Activated gamma-delta T cell treated with anti-CD3 and anti-CD28 coated beads, Interleukin-2, amount 50 U/mL, for 16 hours (primary cell): ENCODE measurements around the gene MIXL1.
"Not testable (repeated sequence)": the region's sequence is repeated elsewhere in the genome, so short reads cannot be mapped to it uniquely, and the experiment has no call there.

Experiments used
- DNase-seq: peaks from one replicate; pipeline ENCODE4 v3.0.0-alpha.2; 2020; ENCODE audit warnings: low read depth

Gene MIXL1

DNA sequence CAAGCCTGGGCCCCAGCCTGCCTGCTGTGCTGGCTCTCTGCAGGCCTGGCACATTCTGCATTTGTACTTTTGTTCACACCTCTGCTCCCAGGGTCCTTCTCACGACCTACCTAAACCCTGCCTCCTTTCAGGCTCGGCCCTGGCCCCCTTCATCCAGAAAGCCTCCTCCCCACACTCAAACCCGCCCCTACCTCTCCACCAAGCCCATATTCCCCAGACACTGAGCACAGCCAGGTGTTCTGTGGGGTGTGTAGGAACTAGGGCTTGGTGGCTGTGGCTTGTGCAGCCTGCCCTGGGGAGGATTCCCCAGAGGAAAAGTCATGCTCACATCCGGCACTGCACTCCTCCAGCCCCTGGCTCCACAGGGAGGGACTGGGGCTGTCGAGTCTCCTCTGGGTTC lies 8.2 kb upstream of the MIXL1 start:
- no peak for DNase-seq

DNA sequence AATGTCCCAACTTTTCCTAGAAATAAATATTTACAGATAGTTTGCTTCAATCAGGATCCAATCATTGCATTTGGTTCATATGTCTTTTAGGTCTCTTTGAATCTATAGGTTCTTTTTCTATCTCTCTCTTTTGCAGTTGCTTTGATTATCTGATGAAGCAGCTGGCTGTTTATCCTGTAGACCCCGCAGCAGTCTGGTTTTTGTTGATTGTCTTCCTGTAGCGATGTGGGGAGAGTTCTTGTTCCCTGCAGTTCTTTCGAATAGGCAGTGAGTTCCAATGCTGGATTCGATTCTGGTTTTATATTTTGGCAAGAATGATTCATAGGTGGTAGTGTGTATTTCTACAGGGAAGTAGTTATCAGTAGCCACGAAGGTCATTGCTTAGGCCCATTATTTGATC lies 7.4 kb upstream of the MIXL1 start:
- no peak for DNase-seq

DNA sequence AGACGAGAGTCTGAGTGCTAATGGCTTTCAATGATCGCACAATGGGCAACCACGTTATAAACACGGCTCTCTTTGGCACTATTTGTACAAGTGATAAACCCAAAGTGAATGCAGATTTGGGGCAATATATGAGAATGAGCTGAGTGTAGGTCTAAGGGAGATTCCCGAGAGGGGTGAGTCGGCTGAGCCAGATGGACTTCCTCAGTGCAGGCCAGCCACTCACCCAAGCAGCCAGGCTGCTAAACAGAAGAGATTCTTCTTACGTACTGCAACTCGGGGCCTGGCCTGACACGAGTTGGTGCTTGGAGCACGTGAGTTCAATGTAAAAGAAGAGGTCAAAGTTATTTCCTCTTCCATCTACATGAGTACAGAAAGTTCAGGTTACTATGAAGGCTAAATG lies 6.2 kb upstream of the MIXL1 start:
- DNase-seq = no peak

DNA sequence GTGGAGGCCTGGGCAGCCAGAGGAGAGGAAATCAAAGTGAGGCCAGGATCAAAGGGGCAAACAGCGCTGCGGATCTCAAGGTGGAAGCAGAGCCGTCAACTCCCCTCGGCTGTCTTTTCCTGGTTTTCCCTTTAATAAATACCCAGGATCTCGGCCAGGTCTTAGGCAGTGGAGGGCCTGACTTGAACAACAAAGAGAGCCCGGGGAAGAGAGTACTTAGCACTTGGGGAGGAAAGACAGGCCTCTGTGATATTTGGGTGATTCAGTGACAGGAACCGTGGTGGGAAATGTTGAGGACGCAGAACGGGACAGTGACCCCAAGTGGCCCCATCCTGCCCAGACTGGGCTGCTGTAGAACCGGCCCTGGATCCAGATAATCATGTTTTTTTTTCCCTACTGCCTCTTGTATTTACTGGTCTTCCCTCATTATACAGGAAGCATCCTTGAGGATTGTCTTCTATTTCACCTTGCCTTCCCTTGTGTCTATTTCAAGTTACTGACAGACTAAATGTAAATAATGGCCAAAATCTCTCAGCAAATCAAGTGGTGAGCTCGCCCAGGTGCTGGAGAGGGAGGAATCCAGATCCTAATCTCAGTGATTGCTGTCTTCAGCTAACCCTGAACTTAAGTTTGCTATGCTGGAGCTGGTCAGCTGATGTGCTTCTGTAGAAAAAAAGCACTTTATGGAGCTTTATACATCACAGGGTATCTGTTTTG lies 2.8 kb upstream of the MIXL1 start:
- DNase-seq = no peak

DNA sequence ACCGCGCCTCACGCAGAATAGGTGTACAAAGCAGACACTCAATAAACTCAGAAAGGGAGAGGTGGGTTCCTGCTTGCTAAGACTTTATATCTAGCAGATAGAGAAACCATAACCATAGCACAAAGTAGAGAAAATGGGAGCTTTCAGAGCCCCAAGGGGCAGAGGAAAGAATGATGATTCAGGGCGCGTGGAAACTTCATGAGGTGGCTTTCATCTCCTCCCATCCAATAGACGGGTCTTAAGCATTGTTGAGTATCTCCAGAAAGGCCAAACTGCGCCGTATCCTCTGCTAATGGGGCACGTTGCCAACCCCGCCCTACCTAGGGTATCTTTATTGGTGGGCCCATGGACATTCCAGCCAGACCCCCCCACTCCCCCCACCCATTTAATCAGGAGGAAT lies 778 bp upstream of the MIXL1 start:
- DNase-seq = no peak

DNA sequence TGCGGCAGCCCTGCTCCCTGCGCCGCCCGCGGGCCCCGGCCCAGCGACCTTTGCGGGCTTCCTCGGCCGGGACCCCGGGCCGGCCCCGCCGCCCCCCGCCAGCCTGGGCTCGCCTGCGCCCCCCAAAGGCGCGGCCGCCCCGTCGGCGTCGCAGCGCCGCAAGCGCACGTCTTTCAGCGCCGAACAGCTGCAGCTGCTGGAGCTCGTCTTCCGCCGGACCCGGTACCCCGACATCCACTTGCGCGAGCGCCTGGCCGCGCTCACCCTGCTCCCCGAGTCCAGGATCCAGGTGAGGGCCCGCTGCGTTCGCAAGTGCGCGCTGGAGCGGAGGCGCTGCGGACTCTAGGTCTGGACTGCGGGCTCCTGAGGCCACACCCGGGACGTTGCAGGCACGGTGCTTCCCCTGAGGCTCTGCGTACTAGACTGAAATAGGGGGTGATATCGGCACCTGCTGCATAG lies 351 bp downstream of the MIXL1 start:
- DNase-seq = no peak

DNA sequence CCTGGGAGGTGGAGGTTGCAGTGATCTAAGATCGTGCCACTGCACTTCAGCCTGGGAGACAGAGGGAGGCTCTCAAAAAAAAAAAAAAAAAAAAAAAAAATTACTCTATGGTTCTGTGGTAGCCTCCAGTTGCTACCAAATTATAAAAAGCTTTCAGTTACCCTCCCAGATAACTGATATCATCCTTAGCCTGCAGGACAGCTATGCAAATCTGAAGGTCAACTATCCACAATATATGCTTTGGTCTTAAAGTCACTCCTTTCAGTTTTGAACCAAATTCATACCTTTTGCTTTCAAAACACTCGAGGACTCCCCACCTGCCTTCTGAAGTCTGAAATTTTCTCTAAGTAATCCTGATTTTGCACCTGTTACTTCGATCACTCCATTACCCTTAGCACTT lies 3.1 kb downstream of the MIXL1 start:
- DNase-seq = no peak

DNA sequence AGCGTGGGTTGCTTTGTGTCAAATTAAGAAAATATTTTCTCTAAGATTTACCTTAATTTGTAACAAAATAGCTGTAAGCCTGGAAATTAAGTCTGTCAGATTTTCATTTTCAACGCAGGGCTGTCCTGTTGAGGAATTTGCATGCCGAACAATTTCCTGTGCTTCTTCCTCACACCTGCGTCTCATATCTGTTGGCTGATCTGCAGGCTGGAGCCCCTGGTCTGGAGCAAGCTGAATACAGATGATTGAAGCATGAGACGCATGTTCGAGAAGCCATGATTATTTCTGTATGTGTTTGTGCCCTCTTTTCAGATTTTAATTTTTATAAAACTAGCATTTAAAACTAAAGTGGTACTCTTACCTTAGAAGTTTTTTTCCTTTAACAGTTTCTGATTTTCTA lies 9.8 kb downstream of the MIXL1 start:
- no peak for DNase-seq

DNA sequence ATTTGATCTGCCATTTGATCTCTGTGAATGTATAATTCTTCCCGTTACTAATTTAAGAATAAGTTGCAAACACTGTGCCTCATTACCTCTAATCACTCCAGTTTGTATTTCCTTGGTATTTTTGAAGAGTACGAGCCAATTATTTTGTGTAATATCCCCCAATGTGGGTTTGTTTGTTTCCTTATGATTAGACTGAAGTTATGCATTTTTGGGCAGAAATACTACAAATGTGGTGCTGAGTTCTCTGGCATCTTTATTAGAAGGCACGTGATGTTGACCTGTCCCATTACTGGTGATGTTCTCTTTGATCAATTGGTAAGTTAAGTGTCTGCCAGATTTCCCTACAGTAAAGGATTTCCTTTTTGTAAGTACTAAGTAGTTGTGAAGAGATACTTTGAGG lies 10.3 kb downstream of the MIXL1 start:
- no peak for DNase-seq

DNA sequence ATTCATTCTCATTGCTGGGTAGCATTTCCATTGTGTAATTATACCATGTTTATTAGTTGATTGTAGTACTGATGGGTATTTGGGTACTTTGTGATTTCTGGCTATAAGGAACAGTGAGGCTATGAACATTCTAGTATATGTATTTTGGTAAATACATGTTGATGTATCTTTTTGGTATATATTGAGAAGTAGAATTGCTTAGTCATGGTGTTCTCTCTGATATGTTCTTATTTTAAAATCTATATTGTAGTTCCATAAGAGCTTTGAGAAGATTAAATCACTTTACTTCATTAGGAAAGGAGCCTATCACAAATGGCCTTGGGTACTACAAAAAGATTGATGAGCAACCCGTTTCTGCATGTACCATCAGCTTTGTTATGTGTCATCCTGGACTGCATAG lies 13.4 kb downstream of the MIXL1 start:
- DNase-seq = no peak

DNA sequence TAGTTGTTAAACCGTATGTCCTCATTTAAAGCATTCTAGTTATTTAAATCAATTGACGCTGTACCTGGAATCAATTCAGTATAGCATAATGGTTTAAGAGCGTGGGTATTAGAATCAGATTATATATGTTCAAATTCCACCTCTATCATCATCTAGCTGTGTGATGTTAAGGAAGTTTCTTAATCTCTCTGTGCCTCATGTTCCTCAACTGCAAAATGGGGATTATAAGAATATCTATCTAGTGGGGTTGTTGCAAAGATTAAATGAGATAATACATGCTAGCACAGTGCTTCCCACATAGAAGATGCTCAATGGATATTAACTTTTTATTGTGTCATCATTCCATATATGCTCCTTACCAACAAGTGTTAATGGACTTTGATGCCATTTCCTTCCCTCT lies 16.0 kb downstream of the MIXL1 start:
- DNase-seq = no peak

DNA sequence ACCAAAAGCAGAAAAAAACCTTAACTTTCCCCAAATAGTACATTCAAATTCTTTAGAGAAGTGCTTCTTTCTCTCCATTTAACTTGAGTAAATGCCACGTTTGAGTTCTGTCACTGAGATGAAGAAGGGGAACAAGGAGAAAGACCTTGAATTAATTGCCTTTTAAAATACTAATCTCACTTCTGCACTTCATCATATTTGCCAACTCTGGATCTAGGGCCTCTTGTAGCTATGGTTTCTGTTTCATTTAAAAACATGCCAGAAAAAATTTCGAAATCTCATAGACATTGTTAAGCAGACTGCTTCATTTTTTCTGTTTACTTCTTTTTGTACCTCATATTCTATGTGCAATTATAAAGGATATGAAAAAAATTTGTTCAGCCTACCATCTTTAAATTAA lies 24.6 kb downstream of the MIXL1 start:
- no peak for DNase-seq

DNA sequence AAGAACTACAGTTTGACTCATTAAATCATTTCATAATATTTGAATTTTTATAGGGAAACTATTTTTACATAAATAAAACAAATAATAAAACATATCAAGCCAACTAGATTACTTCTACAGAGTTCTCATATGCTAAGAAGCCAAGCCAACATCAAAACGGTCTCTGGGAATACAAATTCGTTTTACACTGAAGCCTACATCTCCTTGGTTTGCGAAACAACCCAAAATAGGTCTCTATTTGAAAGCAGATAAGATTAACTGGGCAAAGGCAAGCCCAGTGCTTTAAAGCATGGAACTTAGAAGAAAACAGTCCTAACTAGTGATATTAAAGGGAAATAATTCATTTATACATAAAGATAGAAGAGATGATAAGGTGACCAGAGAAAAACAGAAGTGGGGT lies 25.3 kb downstream of the MIXL1 start:
- DNase-seq = no peak

DNA sequence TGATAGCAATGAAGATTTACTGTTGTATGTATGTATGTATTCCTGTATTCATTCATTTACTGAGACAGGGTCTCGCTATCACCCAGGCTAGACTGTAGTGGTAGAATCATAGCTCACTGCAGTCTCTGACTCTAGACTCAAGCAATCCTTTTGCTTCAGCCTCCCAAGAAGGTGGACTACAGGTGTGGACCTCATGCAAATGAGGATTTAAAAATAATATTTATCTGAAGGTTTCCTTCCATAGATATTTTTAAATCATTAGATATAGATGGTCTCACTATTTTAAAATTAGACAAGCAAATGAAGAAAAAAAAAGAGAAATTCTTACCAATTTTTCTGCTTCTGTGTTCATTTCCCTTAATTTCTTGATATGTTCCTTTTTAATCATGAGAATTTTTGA lies 27.0 kb downstream of the MIXL1 start:
- no peak for DNase-seq

DNA sequence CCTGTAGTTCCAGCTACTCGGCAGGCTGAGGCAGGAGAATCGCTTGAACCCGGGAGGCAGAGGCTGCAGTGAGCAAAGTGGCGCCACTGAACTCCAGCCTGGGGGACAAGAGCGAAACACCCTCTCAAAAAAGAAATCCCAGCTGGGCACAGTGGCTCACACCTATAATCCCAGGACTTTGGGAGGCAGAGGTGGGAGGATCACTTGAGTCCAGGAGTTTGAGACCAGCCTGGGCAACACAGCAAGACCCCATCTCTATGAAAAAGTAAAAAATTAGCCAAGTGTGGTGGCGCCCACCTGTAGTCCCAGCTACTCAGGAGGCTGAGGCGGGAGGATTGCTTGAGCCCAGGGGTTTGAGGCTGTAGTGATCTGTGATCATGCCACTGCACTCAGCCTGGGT lies 29.4 kb downstream of the MIXL1 start:
- DNase-seq = not testable (repeated sequence)

DNA sequence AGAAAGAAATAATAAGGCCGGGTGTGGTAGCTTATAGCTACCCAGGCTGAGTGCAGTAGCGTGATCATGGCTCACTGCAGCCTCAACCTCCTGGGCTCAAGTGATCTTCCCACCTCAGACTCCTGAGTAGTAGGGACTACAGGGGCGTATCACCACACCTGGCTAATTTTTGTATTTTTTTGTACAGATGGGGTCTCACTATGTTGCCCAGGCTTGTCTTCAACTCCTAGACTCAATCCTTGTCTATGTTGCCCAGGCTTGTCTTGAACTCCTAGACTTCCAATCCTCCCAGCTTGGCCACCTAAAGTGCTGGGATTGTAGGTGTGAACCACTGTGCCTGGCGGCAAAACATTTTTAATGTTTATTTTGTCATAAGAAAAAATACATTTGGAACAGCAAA lies 30.5 kb downstream of the MIXL1 start:
- no peak for DNase-seq

DNA sequence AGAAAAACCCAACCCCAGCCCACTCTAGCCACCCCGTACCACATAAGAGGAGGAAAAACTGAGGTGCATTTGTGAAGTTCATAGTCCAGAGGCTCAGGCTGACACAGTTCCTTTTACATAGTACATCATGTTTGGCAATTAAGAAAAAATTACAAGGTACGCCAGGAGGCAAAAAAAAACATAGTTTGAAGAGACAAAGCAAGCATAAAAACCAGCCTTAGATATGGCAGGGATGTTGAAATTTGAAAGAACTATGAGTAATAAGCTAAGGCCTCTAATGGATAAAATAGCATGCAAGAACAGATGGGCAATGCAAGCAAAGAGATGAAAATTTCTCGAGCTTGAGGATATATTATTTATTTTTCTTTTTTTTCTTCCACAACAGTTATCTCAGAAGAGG lies 31.9 kb downstream of the MIXL1 start:
- DNase-seq = no peak

DNA sequence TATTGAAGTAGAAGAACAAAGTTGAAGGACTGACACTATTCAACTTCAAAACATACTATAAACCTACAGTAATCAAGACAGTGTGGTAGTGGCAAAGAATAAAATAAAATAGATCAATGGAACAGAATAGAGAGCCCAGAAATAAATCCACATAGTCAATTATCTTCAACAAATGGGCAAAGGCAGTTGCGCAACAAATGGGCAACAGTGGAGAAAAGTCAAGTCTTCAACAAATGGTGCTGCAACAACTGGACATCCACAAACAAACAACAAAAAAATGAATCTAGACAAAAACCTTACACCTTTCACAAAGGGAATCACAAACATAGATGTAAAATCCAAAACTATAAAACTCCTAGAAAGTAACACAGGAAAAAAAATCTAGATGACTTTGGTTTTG lies 38.4 kb downstream of the MIXL1 start:
- DNase-seq = no peak

DNA sequence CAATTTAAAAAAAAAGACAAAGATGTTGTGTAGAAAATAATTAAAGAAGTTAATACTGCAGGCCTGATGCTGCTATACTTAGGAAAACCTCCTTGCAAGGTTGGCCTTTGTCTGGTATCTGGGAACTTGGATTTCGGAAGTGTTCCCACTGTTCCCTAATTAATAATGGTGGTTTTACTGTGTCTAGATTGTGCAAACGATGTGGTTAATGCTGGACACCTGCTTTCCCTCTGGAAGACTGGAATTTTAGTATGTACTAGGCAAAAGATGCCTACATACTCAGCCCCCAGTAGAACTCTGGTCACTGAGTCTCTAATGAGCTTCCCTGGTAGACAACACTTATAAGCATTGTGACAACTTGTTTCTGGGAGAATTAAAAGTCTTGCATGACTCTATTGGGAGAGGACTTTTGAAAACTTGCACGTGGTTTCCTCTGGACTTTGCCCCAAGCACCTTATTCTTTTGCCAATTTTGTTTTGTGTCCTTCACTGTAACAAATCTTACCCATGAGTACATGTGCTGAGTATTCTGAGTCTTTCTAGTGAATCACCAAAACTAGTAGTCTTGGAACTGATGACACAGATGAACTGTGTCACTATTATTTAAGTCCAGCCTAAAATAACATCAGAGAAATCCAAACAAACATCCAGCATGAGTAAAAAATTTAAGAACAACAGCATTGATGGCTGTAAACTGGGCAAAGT lies 45.1 kb downstream of the MIXL1 start:
- DNase-seq = no peak

DNA sequence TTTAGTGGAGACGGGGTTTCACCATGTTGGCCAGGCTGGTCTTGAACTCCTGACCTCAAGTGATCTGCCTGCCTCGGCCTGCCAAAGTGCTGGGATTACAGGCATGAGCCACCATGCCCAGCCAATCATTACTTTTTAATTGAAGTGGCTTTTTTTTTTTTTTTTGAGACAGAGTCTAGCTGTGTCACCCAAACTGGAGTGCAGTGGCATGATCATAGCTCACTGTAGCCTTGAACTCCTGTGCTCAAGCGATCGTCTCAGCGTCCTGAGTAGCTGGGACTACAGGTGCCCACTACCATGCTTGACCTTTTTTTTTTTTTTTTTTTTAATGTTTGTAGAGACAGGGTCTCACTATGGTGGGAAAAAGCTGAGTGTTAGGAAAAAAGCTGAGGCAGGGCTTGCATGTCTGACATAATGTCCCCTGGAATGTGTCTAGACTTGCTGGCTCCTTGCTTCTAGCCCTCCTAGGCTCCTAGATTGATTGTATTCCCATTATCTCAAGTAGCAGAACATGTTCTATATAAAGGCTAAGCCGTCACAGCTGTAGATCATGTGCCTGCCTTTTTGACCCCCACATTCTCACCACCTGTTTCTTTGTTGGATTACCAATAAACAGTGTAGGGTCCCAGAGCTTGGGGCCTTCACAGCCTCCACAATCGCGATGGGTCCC lies 48.9 kb downstream of the MIXL1 start:
- DNase-seq = not testable (repeated sequence)

DNA sequence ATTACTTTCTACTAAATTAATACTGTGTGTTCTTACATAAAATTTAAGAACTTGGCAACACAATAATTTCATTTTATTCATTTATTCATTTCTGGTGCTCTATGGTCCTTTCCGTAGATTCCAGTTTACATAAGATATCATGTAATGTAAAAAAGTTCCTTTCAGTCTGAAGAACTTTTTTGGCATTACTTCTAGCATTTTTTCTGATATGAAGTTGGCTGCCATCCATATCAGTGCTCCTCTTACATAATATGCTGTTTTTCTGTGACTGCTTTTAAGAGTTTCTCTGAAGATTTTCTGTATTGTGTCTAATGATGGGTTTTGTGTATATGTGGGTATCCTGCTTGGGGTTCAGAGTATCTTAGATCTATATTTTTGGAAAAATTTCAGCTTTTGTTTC lies 50.7 kb downstream of the MIXL1 start:
- no peak for DNase-seq

DNA sequence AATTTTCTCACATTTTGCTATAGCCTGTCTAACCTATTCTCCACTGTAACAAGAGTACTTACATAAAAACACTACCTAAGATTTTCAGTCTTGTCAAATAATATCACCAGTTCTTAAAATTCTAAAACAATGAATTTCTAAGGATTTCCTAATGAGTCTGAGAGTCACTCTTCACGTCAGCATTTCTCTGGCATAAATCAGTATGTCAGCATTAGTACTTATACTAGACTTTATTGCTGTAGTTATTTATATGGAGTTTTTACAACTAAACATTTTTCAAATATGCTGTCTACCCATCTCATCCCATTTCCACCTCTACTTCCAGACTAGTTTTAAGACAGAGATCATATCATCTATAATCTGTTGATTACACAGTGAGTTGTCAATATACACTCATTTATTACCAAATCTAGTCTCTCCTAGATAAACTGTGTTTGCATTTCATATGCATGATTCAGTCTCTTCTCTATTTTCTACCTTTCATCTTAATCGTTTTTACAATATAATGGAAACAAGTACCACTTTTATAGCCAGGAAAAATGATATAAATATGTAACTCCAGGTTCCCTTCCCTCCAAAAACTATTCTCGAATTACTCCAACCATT lies 52.7 kb downstream of the MIXL1 start:
- DNase-seq = no peak
